ENCODE data around the gene CLASRP.

DNA sequence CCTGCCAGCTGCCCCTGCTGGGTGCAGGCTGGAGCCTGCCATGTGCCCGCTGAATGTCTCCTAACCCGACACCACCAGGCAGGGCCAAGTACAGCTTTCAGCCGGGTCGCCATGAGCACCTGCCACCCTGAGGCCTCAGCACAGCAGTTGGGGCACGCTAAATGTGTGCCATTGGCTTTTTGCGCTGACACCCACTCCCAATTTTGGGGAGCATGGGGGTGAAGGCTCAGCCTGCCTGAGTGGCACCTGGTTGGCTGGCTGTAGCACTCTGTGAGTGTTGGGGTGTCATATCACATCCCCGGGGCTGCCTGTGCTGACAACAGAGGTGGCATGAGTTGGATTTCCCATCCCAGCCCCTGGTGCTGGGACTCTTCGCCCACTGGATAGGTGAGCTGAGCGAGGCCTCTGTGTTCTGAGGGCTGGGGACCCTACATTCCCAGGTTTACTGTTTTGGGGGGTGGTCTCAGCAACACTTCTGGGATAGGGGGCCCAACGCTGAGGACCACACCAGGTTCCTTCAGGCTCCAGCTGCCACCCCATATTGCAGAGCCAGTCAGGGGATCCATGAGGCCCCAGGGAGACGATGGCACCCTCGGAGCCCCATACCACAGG, 44.8 kb upstream of the CLASRP start:
- TF ChIP-seq, protein P1, sequence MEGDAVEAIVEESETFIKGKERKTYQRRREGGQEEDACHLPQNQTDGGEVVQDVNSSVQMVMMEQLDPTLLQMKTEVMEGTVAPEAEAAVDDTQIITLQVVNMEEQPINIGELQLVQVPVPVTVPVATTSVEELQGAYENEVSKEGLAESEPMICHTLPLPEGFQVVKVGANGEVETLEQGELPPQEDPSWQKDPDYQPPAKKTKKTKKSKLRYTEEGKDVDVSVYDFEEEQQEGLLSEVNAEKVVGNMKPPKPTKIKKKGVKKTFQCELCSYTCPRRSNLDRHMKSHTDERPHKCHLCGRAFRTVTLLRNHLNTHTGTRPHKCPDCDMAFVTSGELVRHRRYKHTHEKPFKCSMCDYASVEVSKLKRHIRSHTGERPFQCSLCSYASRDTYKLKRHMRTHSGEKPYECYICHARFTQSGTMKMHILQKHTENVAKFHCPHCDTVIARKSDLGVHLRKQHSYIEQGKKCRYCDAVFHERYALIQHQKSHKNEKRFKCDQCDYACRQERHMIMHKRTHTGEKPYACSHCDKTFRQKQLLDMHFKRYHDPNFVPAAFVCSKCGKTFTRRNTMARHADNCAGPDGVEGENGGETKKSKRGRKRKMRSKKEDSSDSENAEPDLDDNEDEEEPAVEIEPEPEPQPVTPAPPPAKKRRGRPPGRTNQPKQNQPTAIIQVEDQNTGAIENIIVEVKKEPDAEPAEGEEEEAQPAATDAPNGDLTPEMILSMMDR (IDR thresholded peaks at IDR 0.05), result no peak
- no peak for TF ChIP-seq POLR2A (IDR thresholded peaks at IDR 0.05)
- no peak for TF ChIP-seq POLR2AphosphoS5 (IDR thresholded peaks at IDR 0.05)

Data from breast epithelium (tissue), 3 donors.